K562 (cell line): ENCODE data around the gene MFN1. TPM values are rescaled to one million over a fixed set of nuclear protein-coding genes. Genes with fewer than 3 reads are reported as not detected.

Experiments
- GATAD2B ChIP-seq: fragments of 450-650 bp; IDR thresholded peaks from 2 replicates; pipeline ENCODE4 v1.6.1; 2017; ENCODE audit warnings: mild to moderate bottlenecking, borderline replicate concordance
- HSF4 ChIP-seq: fragments of 250-450 bp; sonication (Bioruptor Pico); IDR thresholded peaks from 2 replicates; pipeline ENCODE4 v2.1.2; 2022; ENCODE audit warnings: mild to moderate bottlenecking, moderate library complexity, borderline replicate concordance
- KLF10 ChIP-seq: fragments of 250-450 bp; sonication (Bioruptor Pico); IDR thresholded peaks from 2 replicates; pipeline ENCODE4 v1.6.1; 2021; ENCODE audit warnings: matching md5 sums
- MAFG ChIP-seq: fragments of 450-650 bp; conservative IDR thresholded peaks from 2 replicates; pipeline ENCODE4 v1.6.1; 2016; ENCODE audit warnings: missing genetic modification characterization, missing compliant biosample characterization
- MBD2 ChIP-seq: sonication (generic); IDR thresholded peaks from 2 replicates; pipeline ENCODE4 v1.6.1; 2016; ENCODE audit warnings: low read depth, borderline replicate concordance
- NFATC3 ChIP-seq: fragments of 450-650 bp; IDR thresholded peaks from 2 replicates; pipeline ENCODE4 v1.6.1; 2017; ENCODE audit warnings: mild to moderate bottlenecking
- NFRKB ChIP-seq: fragments of 450-650 bp; IDR thresholded peaks from 2 replicates; pipeline ENCODE4 v1.6.1; 2016; ENCODE audit warnings: low read depth
- PHF8 ChIP-seq: fragments of 200-600 bp; sonication (generic); IDR thresholded peaks from 2 replicates; pipeline ENCODE4 v1.6.1; 2012; ENCODE audit warnings: mixed run types, mild to moderate bottlenecking, inconsistent platforms, low read length, moderate library complexity, borderline replicate concordance
- POLR2B ChIP-seq: fragments of 450-650 bp; IDR thresholded peaks from 2 replicates; pipeline ENCODE4 v1.6.1; 2018; ENCODE audit warnings: low read depth; ENCODE audit not compliant: partially characterized antibody
- PRMT5 ChIP-seq: sonication (generic); formaldehyde crosslinking; IDR thresholded peaks from 2 replicates; pipeline ENCODE4 v1.5.0; 2020; ENCODE audit warnings: missing genetic modification reagents
- RBM22 ChIP-seq: fragments of 200-400 bp; formaldehyde crosslinking; IDR thresholded peaks from 2 replicates; pipeline ENCODE4 v1.6.1; 2018; ENCODE audit warnings: low read length, low read depth; ENCODE audit not compliant: poor library complexity, severe bottlenecking
- SP1 ChIP-seq: sonication (generic); formaldehyde crosslinking; IDR thresholded peaks from 2 replicates; pipeline ENCODE4 v1.8.1; 2022; ENCODE audit warnings: mild to moderate bottlenecking, missing genetic modification reagents
- TBP ChIP-seq: optimal IDR thresholded peaks from 2 replicates; pipeline ENCODE3; 2011; ENCODE audit warnings: low read depth, low read length, improper control_type of control experiment
- U2AF1 ChIP-seq: fragments of 200-400 bp; formaldehyde crosslinking; optimal IDR thresholded peaks from 2 replicates; pipeline ENCODE3; 2017; ENCODE audit warnings: mild to moderate bottlenecking, low read depth, low read length, moderate library complexity
- YBX1 ChIP-seq: fragments of 450-650 bp; IDR thresholded peaks from 2 replicates; pipeline ENCODE4 v1.7.1; 2016; ENCODE audit warnings: mild to moderate bottlenecking
- ZC3H8 ChIP-seq: fragments of 450-650 bp; IDR thresholded peaks from 2 replicates; pipeline ENCODE4 v1.6.1; 2017
- ZNF143 ChIP-seq: sonication (generic); formaldehyde crosslinking; IDR thresholded peaks from 2 replicates; pipeline ENCODE4 v1.9.0; 2022; ENCODE audit warnings: mild to moderate bottlenecking, missing genetic modification reagents
- ZNF699 ChIP-seq: fragments of 250-450 bp; sonication (Bioruptor Pico); IDR thresholded peaks from 2 replicates; pipeline ENCODE4 v1.8.0; 2021; ENCODE audit warnings: mild to moderate bottlenecking, moderate library complexity; ENCODE audit not compliant: insufficient replicate concordance
- ZSCAN29 ChIP-seq: fragments of 450-650 bp; IDR thresholded peaks from 2 replicates; pipeline ENCODE4 v1.6.1; 2017
- polyA plus RNA-seq, 8 experiments: library from polyadenylated mRNA; depleted of rRNA in 4 of 8; stranded (reverse) in 5 of 8; unstranded in 3 of 8; fragments of >200 nt; fragmentation: Nextera tagmentation in 2 of 8; fragmentation: Illumina TruSeq in 1 of 8; extraction: Ambion mirVana in 2 of 8; extraction: Trizol in 1 of 8; gene quantifications; 2 replicates each; pipeline versions ENCODE4 v1.2.1 to v1.2.3, GENCODE V29; 2011 to 2014; ENCODE audit warnings: inconsistent platforms in 1 of 8, missing spikeins in 1 of 8
- total RNA-seq, 7 experiments: library from RNA; depleted of rRNA in 6 of 7; stranded (reverse); fragments of >200 nt in 6 of 7; fragmentation: Illumina TruSeq in 2 of 7; extraction: Trizol in 2 of 7; gene quantifications; 2 replicates each; pipeline versions ENCODE4 v1.2.1 to v1.2.3, GENCODE V29; 2011 to 2021; ENCODE audit warnings: low replicate concordance in 1 of 7
- TF ChIP-seq, protein P1 (sequence below): fragments of 250-450 bp; sonication (Bioruptor Pico); IDR thresholded peaks from 2 replicates; pipeline ENCODE4 v1.4.0; 2020; ENCODE audit warnings: mild to moderate bottlenecking, moderate library complexity, borderline replicate concordance
- TF ChIP-seq, protein P2 (sequence below): IDR thresholded peaks from 3 replicates; pipeline ENCODE4 v1.6.1; 2011; ENCODE audit warnings: borderline replicate concordance, mild to moderate bottlenecking; ENCODE audit not compliant: insufficient read length, insufficient read depth
- TF ChIP-seq, protein P3 (sequence below): sonication (generic); formaldehyde crosslinking; IDR thresholded peaks from 2 replicates; pipeline ENCODE4 v1.8.0; 2023; ENCODE audit warnings: mild to moderate bottlenecking, missing genetic modification reagents

Gene MFN1
- total and polyA plus RNA-seq, 9 of the 15 experiments (the other 6 are each of a cell fraction or from before 2014, with no cell fraction given) = 10.5 to 42.7 (median 22.6) TPM

DNA sequence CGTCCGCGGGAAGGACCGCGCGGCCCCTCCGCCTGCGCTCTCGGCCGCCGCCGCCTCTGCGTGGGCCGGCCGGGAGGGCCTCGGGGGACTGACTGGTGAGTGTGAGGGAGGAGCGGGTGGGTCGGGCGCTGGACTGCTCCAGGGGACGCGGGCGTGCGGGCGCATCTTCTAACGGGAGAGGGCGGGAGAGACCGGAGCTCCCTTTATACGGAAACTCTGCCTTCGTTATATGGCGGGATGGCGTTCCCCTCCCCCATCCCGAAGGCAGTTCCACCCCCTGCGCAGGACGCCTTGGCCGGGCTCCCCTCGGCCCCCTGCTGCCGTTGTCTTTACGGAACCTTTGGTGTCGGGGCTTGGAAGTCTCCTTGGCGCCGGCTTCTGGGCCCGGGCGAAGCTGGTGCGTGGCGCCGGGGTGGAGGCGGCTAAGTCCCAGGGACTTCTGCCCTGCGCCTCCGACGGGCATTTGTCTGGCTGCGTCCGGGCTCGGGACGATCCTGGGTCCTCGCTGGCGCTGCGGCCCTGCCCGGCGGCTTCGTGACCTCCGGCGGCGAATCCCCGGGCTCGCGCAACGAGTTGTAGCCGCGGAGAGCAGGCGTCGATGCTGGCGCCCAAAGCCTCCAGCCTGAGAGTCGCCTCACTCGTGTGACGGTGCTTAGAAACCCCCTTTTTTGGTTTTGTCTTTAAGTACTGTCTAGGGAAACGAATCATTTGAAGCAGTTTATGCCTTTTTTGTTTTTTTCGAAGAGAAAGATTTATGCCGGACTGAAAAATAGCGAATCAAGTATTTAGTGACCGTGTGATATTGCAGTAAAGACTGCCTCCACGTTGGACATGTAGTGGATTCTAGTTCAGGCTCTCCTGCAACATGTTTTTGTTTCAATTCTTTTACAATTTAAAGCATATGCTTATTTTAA is 24.1 kb upstream of the MFN1 start (continued):
- TF ChIP-seq NFRKB (no peak), SP1 (CRISPR knock-in tag) (no peak), ZNF699 (CRISPR knock-in tag) (no peak), HSF4 (no peak), GATAD2B (no peak; the same call in 1 of the 2 replicates), RBM22 (peak; percentile 45), POLR2B (peak; percentile 23), MBD2 (no peak), KLF10 (CRISPR knock-in tag) (no peak), PHF8 (peak; percentile 43; the same call in 1 of the 2 replicates), ZNF143 (CRISPR knock-in tag) (peak; percentile 44; the same call in 1 of the 2 replicates), ZSCAN29 (no peak), ZC3H8 (no peak), MAFG (tag) (no peak), YBX1 (no peak), PRMT5 (CRISPR knock-in tag) (no peak), TBP (peak; percentile 50), NFATC3 (no peak), U2AF1 (no peak)
- TF ChIP-seq, protein P1, sequence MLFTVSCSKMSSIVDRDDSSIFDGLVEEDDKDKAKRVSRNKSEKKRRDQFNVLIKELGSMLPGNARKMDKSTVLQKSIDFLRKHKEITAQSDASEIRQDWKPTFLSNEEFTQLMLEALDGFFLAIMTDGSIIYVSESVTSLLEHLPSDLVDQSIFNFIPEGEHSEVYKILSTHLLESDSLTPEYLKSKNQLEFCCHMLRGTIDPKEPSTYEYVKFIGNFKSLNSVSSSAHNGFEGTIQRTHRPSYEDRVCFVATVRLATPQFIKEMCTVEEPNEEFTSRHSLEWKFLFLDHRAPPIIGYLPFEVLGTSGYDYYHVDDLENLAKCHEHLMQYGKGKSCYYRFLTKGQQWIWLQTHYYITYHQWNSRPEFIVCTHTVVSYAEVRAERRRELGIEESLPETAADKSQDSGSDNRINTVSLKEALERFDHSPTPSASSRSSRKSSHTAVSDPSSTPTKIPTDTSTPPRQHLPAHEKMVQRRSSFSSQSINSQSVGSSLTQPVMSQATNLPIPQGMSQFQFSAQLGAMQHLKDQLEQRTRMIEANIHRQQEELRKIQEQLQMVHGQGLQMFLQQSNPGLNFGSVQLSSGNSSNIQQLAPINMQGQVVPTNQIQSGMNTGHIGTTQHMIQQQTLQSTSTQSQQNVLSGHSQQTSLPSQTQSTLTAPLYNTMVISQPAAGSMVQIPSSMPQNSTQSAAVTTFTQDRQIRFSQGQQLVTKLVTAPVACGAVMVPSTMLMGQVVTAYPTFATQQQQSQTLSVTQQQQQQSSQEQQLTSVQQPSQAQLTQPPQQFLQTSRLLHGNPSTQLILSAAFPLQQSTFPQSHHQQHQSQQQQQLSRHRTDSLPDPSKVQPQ = no peak
- TF ChIP-seq, protein P2, sequence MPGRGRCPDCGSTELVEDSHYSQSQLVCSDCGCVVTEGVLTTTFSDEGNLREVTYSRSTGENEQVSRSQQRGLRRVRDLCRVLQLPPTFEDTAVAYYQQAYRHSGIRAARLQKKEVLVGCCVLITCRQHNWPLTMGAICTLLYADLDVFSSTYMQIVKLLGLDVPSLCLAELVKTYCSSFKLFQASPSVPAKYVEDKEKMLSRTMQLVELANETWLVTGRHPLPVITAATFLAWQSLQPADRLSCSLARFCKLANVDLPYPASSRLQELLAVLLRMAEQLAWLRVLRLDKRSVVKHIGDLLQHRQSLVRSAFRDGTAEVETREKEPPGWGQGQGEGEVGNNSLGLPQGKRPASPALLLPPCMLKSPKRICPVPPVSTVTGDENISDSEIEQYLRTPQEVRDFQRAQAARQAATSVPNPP = no peak
- TF ChIP-seq, protein P3, sequence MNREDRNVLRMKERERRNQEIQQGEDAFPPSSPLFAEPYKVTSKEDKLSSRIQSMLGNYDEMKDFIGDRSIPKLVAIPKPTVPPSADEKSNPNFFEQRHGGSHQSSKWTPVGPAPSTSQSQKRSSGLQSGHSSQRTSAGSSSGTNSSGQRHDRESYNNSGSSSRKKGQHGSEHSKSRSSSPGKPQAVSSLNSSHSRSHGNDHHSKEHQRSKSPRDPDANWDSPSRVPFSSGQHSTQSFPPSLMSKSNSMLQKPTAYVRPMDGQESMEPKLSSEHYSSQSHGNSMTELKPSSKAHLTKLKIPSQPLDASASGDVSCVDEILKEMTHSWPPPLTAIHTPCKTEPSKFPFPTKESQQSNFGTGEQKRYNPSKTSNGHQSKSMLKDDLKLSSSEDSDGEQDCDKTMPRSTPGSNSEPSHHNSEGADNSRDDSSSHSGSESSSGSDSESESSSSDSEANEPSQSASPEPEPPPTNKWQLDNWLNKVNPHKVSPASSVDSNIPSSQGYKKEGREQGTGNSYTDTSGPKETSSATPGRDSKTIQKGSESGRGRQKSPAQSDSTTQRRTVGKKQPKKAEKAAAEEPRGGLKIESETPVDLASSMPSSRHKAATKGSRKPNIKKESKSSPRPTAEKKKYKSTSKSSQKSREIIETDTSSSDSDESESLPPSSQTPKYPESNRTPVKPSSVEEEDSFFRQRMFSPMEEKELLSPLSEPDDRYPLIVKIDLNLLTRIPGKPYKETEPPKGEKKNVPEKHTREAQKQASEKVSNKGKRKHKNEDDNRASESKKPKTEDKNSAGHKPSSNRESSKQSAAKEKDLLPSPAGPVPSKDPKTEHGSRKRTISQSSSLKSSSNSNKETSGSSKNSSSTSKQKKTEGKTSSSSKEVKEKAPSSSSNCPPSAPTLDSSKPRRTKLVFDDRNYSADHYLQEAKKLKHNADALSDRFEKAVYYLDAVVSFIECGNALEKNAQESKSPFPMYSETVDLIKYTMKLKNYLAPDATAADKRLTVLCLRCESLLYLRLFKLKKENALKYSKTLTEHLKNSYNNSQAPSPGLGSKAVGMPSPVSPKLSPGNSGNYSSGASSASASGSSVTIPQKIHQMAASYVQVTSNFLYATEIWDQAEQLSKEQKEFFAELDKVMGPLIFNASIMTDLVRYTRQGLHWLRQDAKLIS (CRISPR knock-in tag) = peak; percentile 80
